DND-41 (cell line): ENCODE results near the gene KRT2.

ENCODE experiments used
- ATAC-seq: fragments of 200-7000 bp; cut with Tn5 transposase; 3 replicates; pipeline ENCODE4 v1.9.1; 2021; ENCODE audit warnings: low read depth; ENCODE audit not compliant: insufficient read depth
- DNase-seq: peaks from one replicate; pipeline ENCODE4 v3.0.0-alpha.2; 2020
- H2AFZ ChIP-seq: 2 replicates; pipeline ENCODE4 v1.6.0; 2012; ENCODE audit warnings: low read depth, low read length
- H3K27ac ChIP-seq: 2 replicates; pipeline ENCODE4 v1.5.1; 2012; ENCODE audit warnings: low read length, inconsistent platforms
- H3K27me3 ChIP-seq: fragments of 200-600 bp; sonication (generic); 2 replicates; pipeline ENCODE4 v1.6.0; 2012; ENCODE audit warnings: low read length, mild to moderate bottlenecking, inconsistent platforms; ENCODE audit not compliant: insufficient read depth, poor library complexity
- H3K36me3 ChIP-seq: 2 replicates; pipeline ENCODE4 v1.5.1; 2012; ENCODE audit warnings: low read length, inconsistent platforms; ENCODE audit not compliant: insufficient read depth
- H3K4me1 ChIP-seq: 2 replicates; pipeline ENCODE4 v1.5.1; 2012; ENCODE audit warnings: mild to moderate bottlenecking, low read length; ENCODE audit not compliant: insufficient read depth
- H3K4me2 ChIP-seq: 2 replicates; pipeline ENCODE4 v1.6.0; 2012; ENCODE audit warnings: mild to moderate bottlenecking, moderate library complexity, low read length, inconsistent platforms; ENCODE audit not compliant: insufficient read depth
- H3K4me3 ChIP-seq, 2 experiments: fragments of 200-600 bp in 1 of 2; shearing (Covaris generic) in 1 of 2; 2 replicates each; pipeline ENCODE4 v1.5.1; 2012 to 2016; ENCODE audit warnings: inconsistent platforms in 2 of 2, low read length in 2 of 2, mild to moderate bottlenecking in 2 of 2, low read depth in 1 of 2, moderate library complexity in 1 of 2
- H3K79me2 ChIP-seq: 2 replicates; pipeline ENCODE4 v1.6.0; 2012; ENCODE audit warnings: low read length, inconsistent platforms; ENCODE audit not compliant: insufficient read depth
- H3K9ac ChIP-seq: 2 replicates; pipeline ENCODE4 v1.6.0; 2012; ENCODE audit warnings: low read depth, mild to moderate bottlenecking, inconsistent platforms, low read length, moderate library complexity
- H3K9me3 ChIP-seq: 2 replicates; pipeline ENCODE4 v1.5.1; 2012; ENCODE audit warnings: low read length, moderate library complexity, mild to moderate bottlenecking, inconsistent platforms; ENCODE audit not compliant: insufficient read depth, severe bottlenecking
- H4K20me1 ChIP-seq: 2 replicates; pipeline ENCODE4 v1.6.0; 2012; ENCODE audit warnings: low read length; ENCODE audit not compliant: insufficient read depth
- EZH2 ChIP-seq: IDR thresholded peaks from 3 replicates; pipeline ENCODE4 v1.6.1; 2012; ENCODE audit warnings: borderline replicate concordance, low read depth, mild to moderate bottlenecking, moderate library complexity, low read length, inconsistent platforms; ENCODE audit not compliant: severe bottlenecking
- TF ChIP-seq, protein P1 (sequence below): IDR thresholded peaks from 2 replicates; pipeline ENCODE4 v1.5.1; 2012; ENCODE audit warnings: borderline replicate concordance, low read length, moderate library complexity, mild to moderate bottlenecking; ENCODE audit not compliant: poor library complexity, severe bottlenecking; ENCODE audit errors: extremely low read depth

The KRT2 gene

GRCh38 chr12:52641468-52641867 lies 10.5 kb downstream of the KRT2 start:
- Histone ChIP-seq H3K27ac (no peak overlapping the region), H3K36me3 (no peaks in the 10 kb centered on the region)

GRCh38 chr12:52637299-52637698 lies 14.7 kb downstream of the KRT2 start:
- no peak for DNase-seq
- H4K20me1 ChIP-seq = 0 out of 2 replicates have a peak, but pooled peaks cover 4% of the 10 kb centered on the region
- H3K79me2 ChIP-seq = no peaks in the 10 kb centered on the region
- no peak overlapping the region for H3K27ac ChIP-seq
- H3K4me2 ChIP-seq = no peak overlapping the region
- no peak overlapping the region for H3K4me3 ChIP-seq
- no peak overlapping the region for H3K9ac ChIP-seq
- no peaks in the 10 kb centered on the region for H3K4me1 ChIP-seq
- peaks cover 12% of the 10 kb centered on the region for H3K27me3 ChIP-seq
- no peak for TF ChIP-seq EZH2
- TF ChIP-seq, protein P1, sequence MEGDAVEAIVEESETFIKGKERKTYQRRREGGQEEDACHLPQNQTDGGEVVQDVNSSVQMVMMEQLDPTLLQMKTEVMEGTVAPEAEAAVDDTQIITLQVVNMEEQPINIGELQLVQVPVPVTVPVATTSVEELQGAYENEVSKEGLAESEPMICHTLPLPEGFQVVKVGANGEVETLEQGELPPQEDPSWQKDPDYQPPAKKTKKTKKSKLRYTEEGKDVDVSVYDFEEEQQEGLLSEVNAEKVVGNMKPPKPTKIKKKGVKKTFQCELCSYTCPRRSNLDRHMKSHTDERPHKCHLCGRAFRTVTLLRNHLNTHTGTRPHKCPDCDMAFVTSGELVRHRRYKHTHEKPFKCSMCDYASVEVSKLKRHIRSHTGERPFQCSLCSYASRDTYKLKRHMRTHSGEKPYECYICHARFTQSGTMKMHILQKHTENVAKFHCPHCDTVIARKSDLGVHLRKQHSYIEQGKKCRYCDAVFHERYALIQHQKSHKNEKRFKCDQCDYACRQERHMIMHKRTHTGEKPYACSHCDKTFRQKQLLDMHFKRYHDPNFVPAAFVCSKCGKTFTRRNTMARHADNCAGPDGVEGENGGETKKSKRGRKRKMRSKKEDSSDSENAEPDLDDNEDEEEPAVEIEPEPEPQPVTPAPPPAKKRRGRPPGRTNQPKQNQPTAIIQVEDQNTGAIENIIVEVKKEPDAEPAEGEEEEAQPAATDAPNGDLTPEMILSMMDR = no peak
- no peak overlapping the region for H2AFZ ChIP-seq
- H3K36me3 ChIP-seq = no peaks in the 10 kb centered on the region
- H3K9me3 ChIP-seq = no peaks in the 10 kb centered on the region
- ATAC-seq = no peak

More at GRCh38 chr12:52641468-52641867, 10.5 kb downstream of the KRT2 start:
- DNase-seq = no peak
- H2AFZ ChIP-seq = no peak overlapping the region
- no peak overlapping the region for H3K9ac ChIP-seq
- peaks cover 3% of the 10 kb centered on the region for H4K20me1 ChIP-seq
- no peaks in the 10 kb centered on the region for H3K79me2 ChIP-seq
- H3K9me3 ChIP-seq = no peaks in the 10 kb centered on the region
- TF ChIP-seq, protein P1 = no peak
- no peak for TF ChIP-seq EZH2
- peaks cover 33% of the 10 kb centered on the region for H3K27me3 ChIP-seq
- no peak for ATAC-seq
- H3K4me2 ChIP-seq = no peak overlapping the region
- H3K4me1 ChIP-seq = no peaks in the 10 kb centered on the region
- H3K4me3 ChIP-seq = no peak overlapping the region

DNA sequence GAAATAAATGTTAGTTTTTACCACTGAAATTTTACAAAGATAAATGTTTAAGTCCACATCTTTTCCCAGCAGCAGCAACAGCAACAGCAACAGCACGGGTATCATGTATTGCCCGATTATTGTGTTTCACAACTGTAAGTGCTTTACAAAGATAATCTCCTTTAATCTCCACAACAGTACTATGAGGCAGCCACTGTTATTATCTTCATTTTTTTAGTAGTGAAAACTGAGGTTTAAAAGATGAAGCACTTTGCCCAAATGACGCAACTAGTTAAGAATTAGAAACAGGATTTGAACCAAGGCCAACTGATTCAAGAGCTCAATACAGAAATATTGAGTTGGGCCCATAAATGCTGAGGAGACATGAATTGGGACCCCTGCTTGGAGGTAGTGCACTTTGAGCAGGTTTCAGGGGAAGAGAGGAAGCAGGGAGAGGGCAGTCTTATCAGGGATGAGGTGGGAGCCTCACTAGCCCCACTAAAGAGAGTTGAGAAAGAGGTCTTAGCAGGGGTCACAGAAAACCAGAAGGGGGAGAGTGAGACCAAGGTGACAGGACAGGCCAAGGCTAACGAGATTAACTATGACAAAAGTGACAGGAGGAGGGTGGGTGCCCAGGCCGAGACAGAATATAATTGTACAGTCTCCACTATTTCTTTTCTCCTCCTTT lies 15.3 kb downstream of the KRT2 start:
- Histone ChIP-seq H3K4me2 (no peak overlapping the region), H3K27ac (no peak overlapping the region)
- no peak for ATAC-seq

More for the DNA sequence above, 15.3 kb downstream of the KRT2 start:
- Histone ChIP-seq H3K9ac (no peak overlapping the region), H2AFZ (no peak overlapping the region), H3K9me3 (no peaks in the 10 kb centered on the region), H3K36me3 (no peaks in the 10 kb centered on the region), H3K4me1 (no peaks in the 10 kb centered on the region), H3K27me3 (peaks cover 7% of the 10 kb centered on the region), H4K20me1 (0 out of 2 replicates have a peak, but pooled peaks cover 4% of the 10 kb centered on the region), H3K79me2 (no peaks in the 10 kb centered on the region), H3K4me3 (no peak overlapping the region)
- no peak for DNase-seq
- TF ChIP-seq, protein P1 = no peak
- TF ChIP-seq EZH2 = no peak
